UCSD-AML1 (cell line): ENCODE measurements around the gene M1AP.

Source experiments
- DNase-seq: peaks from one replicate; lab custom pipeline; 2025; ENCODE audit not compliant: unreplicated experiment; lab: John Stamatoyannopoulos, UW

M1AP gene

GRCh38 chr2:74599676-74600075 lies 48.5 kb downstream of the M1AP start:
- DNase-seq = no peak

DNA sequence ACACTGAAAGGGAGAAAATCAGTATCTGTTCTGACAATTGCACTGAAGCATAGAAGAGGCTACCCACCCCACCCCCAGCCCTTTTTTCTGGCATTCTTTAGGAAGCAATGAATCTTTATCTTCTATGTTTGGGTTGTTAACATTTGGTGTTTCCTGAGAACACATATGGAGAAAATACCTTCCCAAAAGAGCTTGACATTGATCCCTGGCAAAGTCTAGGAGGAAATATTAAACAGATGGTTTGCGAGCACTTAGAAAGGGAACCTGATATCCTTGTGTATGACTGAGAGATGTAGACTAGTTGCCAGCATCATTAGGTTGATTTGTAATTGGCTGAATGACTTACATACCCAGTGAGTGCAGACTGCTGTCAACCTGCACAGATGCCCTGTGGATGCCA lies 50.7 kb downstream of the M1AP start:
- DNase-seq = no peak

DNA sequence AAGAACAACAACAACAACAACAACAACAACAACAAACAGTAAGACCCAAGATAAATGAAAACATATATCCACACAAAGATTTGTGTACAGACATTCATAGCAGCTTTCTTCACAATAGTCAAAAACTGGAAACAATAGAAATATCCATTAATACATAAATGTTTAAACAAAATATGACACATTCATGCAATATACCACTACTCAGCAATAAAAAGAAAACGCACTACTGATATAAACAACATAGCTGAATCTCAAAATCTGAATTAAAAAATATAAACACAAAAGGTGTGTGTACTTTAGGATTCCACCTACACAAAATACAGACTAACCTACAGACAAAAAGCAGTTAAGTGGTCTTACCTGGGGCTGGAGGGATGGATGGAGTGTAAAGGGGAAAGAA lies 51.5 kb downstream of the M1AP start:
- DNase-seq = no peak

DNA sequence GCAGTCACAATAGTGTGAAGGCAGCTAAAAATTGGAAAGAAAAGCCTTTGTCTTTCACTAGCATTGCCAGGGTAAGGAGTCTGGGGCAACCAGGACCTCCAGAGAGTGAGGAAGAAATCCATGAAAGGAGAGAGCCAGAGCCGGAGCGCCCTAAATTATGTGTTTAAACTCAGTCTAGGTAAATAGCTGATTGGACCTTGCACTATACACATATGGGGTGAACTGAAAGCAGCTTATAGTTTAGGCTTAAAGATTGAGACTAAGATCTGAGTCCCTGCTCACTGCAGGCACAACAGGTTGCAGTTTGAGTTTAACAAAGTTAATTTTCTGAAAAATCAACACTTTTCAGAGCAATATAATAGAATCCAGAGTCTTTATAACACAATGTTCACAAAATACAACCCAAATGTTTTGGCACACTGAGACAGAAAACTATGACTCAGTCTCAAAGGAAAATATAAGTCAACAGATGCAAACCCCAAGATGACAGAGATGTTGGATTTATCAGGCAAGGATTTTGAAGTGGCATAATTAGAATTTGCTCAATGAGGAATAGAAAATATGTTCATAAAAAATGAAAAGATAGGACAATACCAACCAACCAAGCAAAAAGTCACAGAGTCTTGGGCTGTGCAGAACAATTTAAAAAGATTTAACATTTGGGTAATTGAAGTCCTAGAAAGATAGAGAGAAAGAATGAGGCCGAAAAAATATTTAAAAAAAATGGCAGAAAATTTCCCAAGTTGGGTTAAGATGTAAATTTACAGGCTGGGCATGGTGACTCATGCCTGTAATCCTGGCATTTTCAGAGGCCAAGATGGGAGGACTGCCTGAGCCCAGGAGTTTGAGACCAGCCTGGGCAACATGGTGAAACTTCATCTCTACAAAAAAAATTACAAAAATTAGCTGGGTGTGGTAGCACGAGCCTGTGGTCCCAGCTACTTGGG lies 54.0 kb downstream of the M1AP start:
- no peak for DNase-seq

GRCh38 chr2:74588664-74589063 lies 59.5 kb downstream of the M1AP start:
- no peak for DNase-seq

DNA sequence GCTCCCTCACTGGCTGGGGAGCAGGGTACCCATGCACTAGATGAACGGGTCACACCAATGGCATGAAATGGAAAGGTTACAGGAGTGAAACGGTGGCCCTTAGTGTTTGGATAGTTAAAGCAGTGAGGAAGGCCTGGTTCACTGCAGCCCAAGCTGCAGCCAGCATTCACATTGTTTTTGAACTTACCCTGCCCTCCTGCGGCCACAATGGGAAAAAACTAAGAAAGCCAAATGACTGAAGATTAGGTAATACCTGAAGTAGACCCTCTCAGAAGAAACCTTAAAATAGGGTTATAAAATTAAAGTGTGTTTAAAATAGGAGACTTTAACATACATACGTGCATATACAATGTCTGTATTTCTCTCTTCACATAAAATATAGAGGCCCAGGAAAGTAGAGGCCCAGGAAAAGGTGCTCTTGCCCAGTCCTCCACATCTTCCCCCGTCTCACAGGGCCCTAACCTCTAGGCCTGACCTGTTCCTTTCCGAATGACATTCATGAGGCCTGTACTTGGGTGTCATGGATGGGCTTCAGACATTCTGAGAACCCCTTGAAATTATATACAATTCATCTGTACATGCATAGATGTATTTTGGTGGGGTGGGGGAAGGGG lies 60.4 kb downstream of the M1AP start:
- peak; percentile 67 for DNase-seq

- peak; percentile 34 for DNase-seq
These were observed 62.5 kb downstream of the M1AP start for GRCh38 chr2:74585406-74586185.

GRCh38 chr2:74584088-74584645 lies 64.0 kb downstream of the M1AP start:
- no peak for DNase-seq

DNA sequence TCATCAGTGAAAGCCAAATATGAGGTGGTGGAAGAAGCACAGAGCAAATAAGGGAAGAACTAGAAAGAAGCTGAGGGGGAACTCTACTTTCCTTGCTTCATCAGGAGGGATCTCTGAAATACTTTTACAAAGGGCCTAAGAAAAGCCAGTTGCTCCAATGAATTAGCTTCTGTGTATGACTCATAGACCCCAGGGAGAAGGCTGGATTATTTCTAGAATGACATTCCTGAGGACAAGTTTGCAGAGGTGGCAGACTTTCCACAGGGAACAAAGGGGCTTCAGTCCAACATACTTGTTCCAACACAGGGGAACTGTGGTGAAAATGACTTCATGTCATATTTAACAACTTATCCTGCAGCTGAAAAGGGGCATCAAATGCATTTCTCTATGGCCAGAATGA lies 64.6 kb downstream of the M1AP start:
- no peak for DNase-seq

GRCh38 chr2:74582184-74582583 lies 65.9 kb downstream of the M1AP start:
- DNase-seq = no peak

DNA sequence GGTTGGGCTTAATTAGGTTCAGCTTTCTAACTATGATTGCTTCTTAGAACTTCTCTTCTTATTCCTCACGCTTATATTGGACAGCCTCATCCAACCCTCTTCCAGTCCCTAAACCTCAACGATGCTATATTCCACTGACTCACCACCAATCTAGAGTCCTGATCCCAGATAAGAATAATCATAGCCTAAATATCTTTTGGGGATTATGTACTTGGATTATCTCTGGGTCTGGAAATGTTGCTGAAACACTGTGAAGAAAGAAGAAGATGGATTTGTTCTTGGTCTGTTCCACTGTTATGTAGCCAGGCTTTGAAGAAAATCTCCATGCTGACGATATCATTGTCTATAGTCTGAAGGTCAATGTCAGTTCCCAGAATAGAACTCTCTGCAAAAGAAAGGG lies 66.7 kb downstream of the M1AP start:
- no peak for DNase-seq

DNA sequence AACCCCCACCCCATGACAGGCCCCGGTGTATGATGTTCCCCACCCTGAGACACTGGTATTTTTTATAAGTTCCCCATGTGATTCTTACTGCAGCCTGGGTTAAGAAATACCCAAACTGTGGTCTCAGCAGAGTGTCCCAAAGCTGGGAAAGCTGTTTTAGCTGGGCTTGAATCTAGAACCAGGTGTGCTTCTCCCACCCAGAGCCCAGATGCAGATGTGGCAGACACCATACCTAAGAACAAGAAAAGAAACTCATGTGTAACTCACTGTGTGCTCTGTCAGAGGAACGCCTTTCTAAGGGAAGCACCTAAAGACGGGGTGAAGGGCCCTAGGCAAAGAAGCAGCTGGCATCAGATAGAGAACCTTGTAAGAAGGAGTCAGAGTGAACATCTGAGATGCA lies 69.7 kb downstream of the M1AP start:
- no peak for DNase-seq

- no peak for DNase-seq
These were observed 70.7 kb downstream of the M1AP start for GRCh38 chr2:74577448-74577847.

DNA sequence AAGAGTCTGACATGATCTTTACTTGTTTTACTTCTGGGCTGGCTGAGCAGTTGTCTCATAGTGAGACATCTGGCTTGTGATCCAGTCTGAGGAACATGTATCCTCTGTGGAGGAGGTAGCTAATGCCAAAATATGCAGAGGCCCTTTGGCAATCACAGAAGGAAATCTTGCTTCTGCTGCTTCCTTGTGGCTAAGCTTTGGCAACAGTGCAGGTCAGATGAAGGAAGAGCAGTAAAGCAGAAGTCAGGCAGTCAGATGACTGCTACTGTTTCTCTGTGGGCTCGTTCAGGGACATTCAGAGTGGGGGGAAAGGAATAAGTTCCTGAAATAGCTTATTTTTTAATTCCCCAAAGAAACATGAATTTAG lies 71.3 kb downstream of the M1AP start:
- DNase-seq = no peak

DNA sequence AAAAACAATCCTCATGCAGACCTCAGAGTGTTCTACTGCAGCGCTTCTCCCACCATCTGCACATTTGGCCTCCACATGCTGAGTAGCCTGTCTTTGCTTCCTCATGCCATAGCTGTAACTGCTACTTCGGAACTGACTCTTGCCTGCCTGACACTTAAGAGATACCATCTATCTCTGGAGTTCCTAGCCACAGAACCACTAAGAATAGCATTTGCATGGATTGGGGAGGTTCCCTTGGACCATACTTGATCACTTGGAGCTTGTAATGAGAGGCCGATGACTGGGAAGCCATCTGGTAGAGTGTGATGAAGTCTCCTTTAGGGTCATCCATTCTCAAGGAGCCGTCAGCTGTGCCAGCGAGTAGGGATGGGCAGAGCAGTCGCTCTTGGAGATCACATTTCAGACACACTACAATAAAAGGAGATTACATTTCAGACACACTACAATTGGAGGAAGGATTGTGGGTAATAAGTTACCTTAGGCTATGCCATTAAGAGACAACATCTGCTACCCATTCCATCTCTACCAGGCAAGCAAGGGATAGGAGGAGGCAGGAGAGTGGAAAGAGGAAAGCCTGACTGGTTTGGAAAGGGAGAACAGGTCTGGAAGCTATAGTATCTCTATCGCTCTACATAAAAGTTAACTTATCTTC lies 71.8 kb downstream of the M1AP start:
- no peak for DNase-seq

DNA sequence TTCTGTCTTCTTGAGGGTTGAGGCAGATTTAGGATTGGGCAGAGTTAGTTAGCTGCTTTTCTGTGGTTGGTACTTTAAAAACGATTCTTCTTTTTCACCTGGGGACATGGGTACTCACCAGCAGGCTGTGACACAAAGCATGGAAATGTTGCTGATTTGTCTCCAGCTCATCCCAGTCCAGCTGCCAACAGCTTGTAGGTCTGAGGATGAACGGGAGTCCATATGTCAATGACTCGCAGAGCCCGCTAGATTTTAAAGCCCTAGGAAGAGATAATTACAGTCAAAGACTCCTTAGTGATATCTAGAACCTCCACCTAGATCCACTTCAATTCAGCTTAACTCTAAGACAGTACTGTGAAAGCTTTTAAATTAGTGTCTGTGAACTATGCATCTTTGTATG lies 72.8 kb downstream of the M1AP start:
- no peak for DNase-seq

DNA sequence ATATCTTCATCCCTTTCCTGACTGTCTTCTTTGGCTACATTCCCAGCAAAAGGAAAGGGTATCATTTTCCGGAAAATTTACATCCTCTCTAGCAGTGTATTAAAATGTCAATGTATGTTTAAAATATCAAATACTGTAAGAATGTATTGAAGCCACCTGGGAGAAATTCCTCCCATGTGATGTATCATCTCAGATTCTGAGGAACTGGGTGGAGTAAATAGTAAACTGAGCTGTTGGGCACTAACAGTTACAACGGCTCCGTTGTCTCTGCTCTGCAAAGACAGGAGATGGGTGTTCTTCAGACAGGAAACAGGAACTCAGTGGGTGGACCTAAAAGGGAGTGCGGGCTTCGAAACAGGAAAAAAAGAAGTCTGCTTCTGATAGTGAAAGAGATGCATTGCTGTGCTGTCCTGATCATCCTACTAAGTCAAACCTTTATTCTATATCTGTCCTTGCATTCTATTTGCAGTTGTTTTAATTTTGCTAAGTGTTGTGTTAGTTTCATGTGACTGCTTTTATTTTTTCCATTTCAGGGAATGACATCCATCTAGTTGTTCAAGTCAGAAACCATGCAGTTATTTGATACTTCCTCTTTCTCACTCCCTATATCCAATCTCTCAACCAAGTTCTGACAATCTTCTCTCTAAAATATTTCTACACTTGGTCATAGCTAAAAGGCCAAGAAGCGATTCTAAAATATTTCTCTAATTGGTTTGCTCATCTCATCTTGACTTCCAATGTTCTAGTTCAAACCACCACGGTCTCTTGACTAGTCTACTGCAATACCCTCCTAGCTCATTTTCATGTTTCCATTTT lies 74.2 kb downstream of the M1AP start:
- DNase-seq = no peak

DNA sequence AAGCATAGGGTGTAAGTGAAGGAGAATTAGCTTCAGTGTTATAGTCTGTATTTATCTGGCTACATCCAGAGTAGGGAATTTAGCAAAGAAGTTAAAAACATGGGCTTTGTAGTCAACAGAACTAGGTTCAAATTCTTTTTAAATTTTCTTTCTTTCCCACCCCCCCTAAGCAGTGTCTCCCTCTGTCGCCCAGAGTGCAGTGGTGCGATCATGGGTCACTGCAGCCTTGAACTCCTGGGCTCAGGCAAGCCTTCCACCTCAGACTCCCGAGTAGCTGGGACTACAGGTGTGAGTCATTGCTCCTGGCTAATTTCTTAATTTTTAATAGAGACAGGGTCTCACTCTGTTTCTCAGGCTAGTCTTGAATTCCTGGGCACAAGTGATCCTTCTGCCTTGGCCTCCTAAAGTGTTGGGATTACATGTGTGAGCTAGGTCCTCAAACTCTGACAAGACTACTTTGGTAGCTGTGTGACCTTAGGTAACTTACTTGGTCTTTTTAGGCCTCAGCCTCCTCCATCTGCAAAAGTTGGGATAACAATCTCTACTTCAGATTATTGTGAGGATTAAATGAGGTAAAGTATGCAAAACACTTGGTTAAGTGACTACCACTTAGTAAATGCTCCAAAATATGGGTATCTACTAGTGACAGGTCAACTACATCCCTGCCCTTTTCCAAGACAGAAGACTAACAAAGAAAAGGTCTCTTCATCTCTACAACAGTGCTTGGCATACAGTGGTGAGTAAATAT lies 75.8 kb downstream of the M1AP start:
- no peak for DNase-seq

DNA sequence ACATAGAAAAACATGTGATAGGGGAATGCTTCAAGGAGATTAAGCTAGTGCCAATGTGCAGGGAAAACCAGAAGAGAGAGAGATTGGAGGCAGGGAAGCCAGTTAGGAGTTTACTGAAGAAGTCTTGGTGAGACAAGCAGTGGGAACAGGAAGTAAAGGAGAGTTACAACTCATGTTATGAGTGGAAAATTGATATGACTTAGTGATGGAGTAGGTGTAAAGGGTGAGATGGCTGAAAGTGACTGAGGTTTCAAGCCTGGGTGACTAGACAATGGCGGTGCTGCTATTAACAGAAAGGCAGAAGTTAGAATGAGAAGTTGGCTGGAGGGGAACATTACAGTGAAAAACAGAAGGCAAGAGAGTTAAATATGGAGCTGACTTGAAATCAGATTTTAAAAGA lies 77.1 kb downstream of the M1AP start:
- no peak for DNase-seq

- no peak for DNase-seq
These were observed 78.4 kb downstream of the M1AP start for GRCh38 chr2:74569686-74570085.
